GM04504 (cell line): Measurements from ENCODE around the gene TRA2A.

Source experiments
- DNase-seq: peaks from one replicate; pipeline ENCODE4 v3.0.0-alpha.2; 2012; ENCODE audit warnings: low read depth

TRA2A gene

GRCh38 chr7:23470330-23471105 lies 61.3 kb downstream of the TRA2A start, which contains the start of gene IGF2BP3:
Gene IGF2BP3, minus strand, starts transcription at chr7:23470491. Its CDS starts 381 bp downstream, at chr7:23470110.
- DNase-seq, result peak; percentile 85

- no peak for DNase-seq
These were observed 61.9 kb downstream of the TRA2A start for GRCh38 chr7:23469961-23470250.

- no peak for DNase-seq
These were observed 62.4 kb downstream of the TRA2A start for GRCh38 chr7:23469150-23469960.

- DNase-seq, result no peak
These were observed 63.1 kb downstream of the TRA2A start for GRCh38 chr7:23468526-23469149.

DNA sequence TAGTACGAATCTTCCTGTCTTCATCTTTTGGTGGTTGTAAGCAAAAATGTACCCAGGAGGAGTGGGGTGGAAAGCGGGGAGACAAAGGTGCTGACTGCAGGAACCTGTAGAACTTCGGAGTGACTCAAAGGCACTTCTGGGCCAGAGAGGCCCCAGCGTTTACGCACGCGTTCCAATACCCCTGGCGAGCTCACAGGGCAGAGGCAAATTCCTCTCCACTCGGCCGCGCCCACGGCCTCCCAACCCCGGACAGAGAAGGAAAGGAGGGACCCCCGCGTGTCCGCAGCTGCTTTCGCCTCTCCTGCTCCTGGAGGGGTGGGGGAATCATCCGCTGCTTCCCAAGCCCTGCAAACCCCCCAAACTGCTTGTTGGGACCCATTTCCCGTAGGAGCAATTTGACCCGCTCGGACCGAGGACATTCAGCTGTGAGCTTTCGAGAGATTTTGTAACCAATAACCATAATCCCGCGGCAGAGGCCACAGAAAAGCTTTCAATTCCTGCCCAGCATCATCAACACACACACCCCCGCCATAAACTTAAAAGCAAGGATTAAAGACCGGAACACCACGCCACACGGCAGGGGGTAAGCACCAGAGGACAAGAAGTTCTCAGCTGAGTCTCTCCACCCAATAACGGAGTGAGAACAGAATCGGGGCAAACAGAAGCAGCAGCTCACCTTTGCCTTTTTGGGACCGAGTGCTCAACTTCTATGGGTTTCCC lies 63.8 kb downstream of the TRA2A start:
- no peak for DNase-seq

GRCh38 chr7:23467291-23467805 lies 64.4 kb downstream of the TRA2A start:
- DNase-seq, result no peak

GRCh38 chr7:23462846-23463245 lies 68.9 kb downstream of the TRA2A start:
- DNase-seq, result no peak

GRCh38 chr7:23458044-23458443 lies 73.7 kb downstream of the TRA2A start:
- DNase-seq, result no peak

- DNase-seq, result no peak
These were observed 75.7 kb downstream of the TRA2A start for GRCh38 chr7:23456093-23456492.

DNA sequence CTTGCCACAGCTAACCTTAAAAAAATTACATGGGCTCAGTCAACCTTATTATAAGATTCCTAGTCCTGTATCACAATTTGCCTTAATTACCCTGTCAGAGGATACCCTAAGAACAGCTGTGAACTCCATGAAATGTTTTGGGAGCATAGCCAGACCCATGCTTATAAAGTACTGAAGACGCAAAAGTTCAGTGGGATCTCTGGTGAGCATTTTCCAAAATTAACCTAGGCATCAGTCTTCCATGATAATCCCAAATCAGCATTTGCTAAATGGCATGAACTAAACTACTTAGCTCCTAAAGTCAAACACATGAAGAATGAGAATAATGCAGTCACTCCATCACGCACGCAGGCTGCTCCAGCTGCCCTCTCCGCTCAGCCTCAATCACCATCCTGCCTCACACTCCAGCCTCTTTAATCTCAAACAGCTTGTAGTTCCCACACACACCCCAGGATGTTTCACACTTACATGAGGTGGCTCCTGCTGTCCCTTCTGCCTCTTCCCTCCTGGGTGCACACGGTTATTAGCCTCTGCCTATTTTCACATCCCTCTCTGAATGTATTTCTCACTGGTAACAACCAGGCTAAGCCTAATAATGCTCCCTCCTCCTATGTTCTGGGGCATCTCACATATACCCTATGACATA lies 76.8 kb downstream of the TRA2A start:
- no peak for DNase-seq
